ENCODE measurements around the gene GORASP2. TPM values are rescaled to one million over a fixed set of nuclear protein-coding genes. Genes with fewer than 3 reads are reported as not detected.

Gene GORASP2
- total RNA-seq, 1 experiment from 2014 or later, result 143 TPM

- peak overlapping the region; percentile 92 for H3K4me3 ChIP-seq (ENCODE audit: low read depth, low read length)
- no peaks in the 10 kb centered on the region for H3K27me3 Mint-ChIP-seq (ENCODE audit: insufficient read depth, unreplicated experiment)
- peak; percentile 86 to 92 for DNase-seq
- H3K27me3 ChIP-seq (replicated peaks; ENCODE audit: control insufficient read depth, insufficient read depth, low read length), result no peaks in the 10 kb centered on the region
- H3K27ac Mint-ChIP-seq (ENCODE audit: unreplicated experiment), result peak overlapping the region; percentile 15
- TF ChIP-seq CTCF (IDR thresholded peaks at IDR 0.05; ENCODE audit: insufficient read depth in 1 of 2, low read depth in 1 of 2, low read length in 1 of 2, severe bottlenecking in 1 of 2, unreplicated experiment in 1 of 2), result peak; percentile 84 to 94
- H3K36me3 ChIP-seq (ENCODE audit: control insufficient read depth, insufficient read depth, low read length), result no peaks in the 10 kb centered on the region
- H3K9me3 Mint-ChIP-seq (ENCODE audit: unreplicated experiment), result no peaks in the 10 kb centered on the region
- H3K4me1 ChIP-seq, result peaks cover 29% of the 10 kb centered on the region
- H3K4me1 Mint-ChIP-seq (ENCODE audit: low read depth, unreplicated experiment), result peaks cover 7% of the 10 kb centered on the region
- BruUV-seq (replicated peaks), result TSS peak; percentile 36
- intact Hi-C loops (cut with micrococcal nuclease; ENCODE audit: unreplicated experiment), result loop anchor here (1.0 to 10.0 kb wide), 5 partner anchors 113 to 459 kb away; partner anchors contain the start of genes DCAF17 and METTL8
- H3K9me3 ChIP-seq, result no peaks in the 10 kb centered on the region
- H3K36me3 Mint-ChIP-seq (ENCODE audit: insufficient read depth, unreplicated experiment), result peaks cover 40% of the 10 kb centered on the region
- POLR2A ChIA-PET, result no interaction called here
- H3K4me3 Mint-ChIP-seq (ENCODE audit: unreplicated experiment), result peak overlapping the region; percentile 64
- CTCF ChIA-PET, result interaction anchor here (0.7 to 3.8 kb wide), 7 partner anchors 45 to 460 kb away, joined by 3 to 32 read pairs (median 6); partner anchors contain the start of genes DCAF17, GORASP2 and METTL8
Observed at GRCh38 chr2:170973492-170974303, 44.6 kb downstream of the GORASP2 start.

- Mint-ChIP-seq H3K27ac (ENCODE audit: unreplicated experiment) (peak overlapping the region; percentile 15), H3K27me3 (ENCODE audit: insufficient read depth, unreplicated experiment) (no peaks in the 10 kb centered on the region), H3K4me1 (ENCODE audit: low read depth, unreplicated experiment) (peaks cover 7% of the 10 kb centered on the region), H3K4me3 (ENCODE audit: unreplicated experiment) (peak overlapping the region; percentile 64), H3K9me3 (ENCODE audit: unreplicated experiment) (no peaks in the 10 kb centered on the region), H3K36me3 (ENCODE audit: insufficient read depth, unreplicated experiment) (peaks cover 34% of the 10 kb centered on the region)
- H3K9me3 ChIP-seq, result no peaks in the 10 kb centered on the region
- intact Hi-C loops (cut with micrococcal nuclease; ENCODE audit: unreplicated experiment), result loop anchor here (5.0 to 10.0 kb wide), 2 partner anchors 270 to 458 kb away; partner anchors contain the start of genes DCAF17 and METTL8
- CTCF ChIA-PET, result interaction anchor here (0.7 to 3.8 kb wide), 3 partner anchors 45 to 442 kb away, joined by 3 to 32 read pairs (median 3); partner anchors contain the start of gene GORASP2
- POLR2A ChIA-PET, result no interaction called here
- no peaks in the 10 kb centered on the region for H3K27me3 ChIP-seq (replicated peaks; ENCODE audit: control insufficient read depth, insufficient read depth, low read length)
- BruUV-seq (replicated peaks), result no TSS peak
- peak overlapping the region; percentile 92 for H3K4me3 ChIP-seq (ENCODE audit: low read depth, low read length)
- peak; percentile 60 to 70 for DNase-seq
- TF ChIP-seq CTCF (IDR thresholded peaks at IDR 0.05; ENCODE audit: insufficient read depth in 1 of 2, low read depth in 1 of 2, low read length in 1 of 2, severe bottlenecking in 1 of 2, unreplicated experiment in 1 of 2), result no peak
- H3K4me1 ChIP-seq, result peaks cover 29% of the 10 kb centered on the region
- H3K36me3 ChIP-seq (ENCODE audit: control insufficient read depth, insufficient read depth, low read length), result no peaks in the 10 kb centered on the region
Observed at GRCh38 chr2:170974304-170974993, 45.4 kb downstream of the GORASP2 start.

Measured in Caco-2 (cell line).